ENCODE results near the gene ADAM22.

The ADAM22 gene

GRCh38 chr7:87960239-87960638, 26.2 kb downstream of the ADAM22 start:
- no peak for DNase-seq (ENCODE audit: low read depth in 2 of 2)

DNA sequence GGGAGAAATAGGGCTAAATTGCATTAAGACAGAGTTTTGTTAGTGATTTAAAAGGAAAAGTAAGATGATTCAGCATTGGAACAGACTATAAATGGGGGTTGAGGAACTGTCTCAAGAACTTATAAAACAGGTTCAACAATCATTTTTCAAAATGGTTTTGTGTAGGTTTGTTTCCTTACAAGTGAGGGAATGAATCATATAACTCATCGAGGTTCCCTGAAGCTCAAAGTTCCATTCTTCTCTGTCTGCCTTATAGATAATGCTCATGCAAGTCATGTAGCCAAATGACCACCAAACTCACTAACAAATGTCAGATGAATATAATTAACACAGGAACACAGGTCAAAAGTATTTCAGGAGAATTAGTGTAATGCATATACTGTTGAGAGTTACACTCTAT, 27.7 kb downstream of the ADAM22 start:
- DNase-seq (ENCODE audit: low read depth in 2 of 2) = no peak

DNA sequence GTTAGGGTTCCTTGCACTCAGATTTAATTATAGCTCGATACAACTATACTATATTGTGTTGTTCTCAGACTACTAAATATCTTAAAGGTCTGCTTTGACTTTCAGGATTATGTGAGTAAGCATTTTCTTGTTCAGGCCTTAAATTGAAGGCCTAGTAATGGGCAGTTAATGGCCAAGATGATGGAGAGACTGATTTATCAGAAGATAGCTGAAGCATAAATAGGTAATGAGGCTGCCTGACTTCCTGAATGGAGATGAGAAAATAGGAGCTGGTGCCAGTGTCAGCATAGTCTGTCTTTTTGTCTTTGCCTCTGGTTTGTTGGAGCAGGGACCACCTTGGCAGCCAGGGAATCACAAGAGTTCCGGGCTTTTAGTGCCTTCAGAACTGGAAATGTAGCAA, 32.2 kb downstream of the ADAM22 start:
- DNase-seq (ENCODE audit: low read depth in 2 of 2) = no peak

GRCh38 chr7:87968021-87968420, 34.0 kb downstream of the ADAM22 start:
- DNase-seq (ENCODE audit: low read depth in 2 of 2) = no peak

DNA sequence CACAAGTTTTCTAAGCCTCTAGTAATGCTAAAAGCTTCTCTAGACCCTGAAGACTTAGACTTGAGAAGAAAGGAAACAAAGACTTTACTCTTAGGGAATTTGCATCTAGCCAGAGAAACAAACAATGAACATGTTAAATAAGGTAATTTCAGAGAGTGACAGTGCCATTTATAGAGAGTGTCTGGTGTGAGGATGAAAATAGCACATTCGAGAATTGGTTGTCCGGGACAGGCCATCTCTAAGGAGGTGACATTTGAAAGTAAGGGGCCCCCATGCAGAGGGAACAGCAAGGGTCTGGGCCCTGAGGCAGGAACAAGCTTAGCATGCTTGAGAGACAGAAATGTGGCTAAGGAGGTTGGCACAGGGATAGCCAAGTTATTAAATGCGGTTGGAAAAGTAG, 48.1 kb downstream of the ADAM22 start:
- no peak for DNase-seq (ENCODE audit: low read depth in 2 of 2)

DNA sequence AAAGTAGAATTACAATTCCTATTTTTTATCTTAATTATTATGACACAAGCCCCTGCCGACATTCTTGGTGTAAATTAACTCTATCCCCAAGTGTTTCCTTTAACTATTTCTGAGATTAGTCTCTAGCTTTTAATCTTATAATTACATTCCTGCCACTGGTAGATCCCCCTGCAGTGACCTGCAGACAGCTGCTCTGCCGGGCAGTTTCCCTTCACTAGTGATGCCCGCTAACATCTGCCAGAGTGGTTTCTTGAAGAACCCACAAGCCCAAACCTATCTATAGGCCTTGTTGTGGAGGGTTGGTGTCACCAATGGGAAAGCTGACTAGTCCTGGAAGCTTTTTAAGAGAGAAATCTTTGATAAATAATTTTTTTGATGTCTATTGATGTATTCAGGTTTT, 50.0 kb downstream of the ADAM22 start:
- no peak for DNase-seq (ENCODE audit: low read depth in 2 of 2)

- DNase-seq (ENCODE audit: low read depth in 2 of 2) = no peak
Measured at GRCh38 chr7:87993269-87993668, 59.2 kb downstream of the ADAM22 start.

- DNase-seq (ENCODE audit: low read depth in 2 of 2) = no peak
Measured at GRCh38 chr7:87999261-87999660, 65.2 kb downstream of the ADAM22 start.

DNA sequence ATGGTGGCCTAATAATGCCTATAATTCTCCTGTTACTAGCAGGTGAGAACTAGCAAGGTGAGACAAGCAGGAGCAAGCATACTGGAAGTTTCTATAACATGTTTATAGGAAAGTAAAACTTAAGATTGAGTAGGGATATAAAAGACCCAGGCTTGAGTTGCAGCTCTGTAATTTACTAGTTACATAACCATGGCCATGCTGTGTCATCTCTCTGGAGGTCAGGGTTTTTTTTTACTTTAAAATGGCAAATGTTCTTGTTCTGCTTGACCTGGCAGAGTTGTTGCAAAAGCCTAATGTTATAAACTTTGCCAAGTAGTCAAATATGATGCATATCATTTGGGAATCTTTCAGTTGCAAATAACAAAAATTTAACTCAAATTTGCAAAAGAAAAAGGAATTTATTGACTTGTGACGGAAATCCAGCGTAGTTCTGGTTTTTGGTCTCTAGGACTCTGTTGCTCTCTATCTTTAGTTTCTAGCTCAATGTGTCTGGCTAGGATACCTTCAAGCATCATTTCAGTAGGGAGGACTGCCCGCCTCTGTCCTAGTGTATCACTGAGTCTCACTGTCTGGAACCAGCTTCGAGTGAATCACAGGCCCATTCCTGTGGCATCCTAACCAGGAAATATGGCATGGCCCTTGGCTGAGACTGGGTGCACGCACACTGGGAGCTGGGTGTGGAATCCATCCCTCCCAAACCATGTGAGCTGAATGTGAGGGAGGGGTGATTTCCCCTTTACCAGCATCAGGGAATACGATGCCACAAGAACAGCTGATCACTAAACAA, 67.9 kb downstream of the ADAM22 start:
- DNase-seq (ENCODE audit: low read depth in 2 of 2) = no peak

- DNase-seq (ENCODE audit: low read depth in 2 of 2) = no peak
Measured at GRCh38 chr7:88002617-88003016, 68.6 kb downstream of the ADAM22 start.

- DNase-seq (ENCODE audit: low read depth in 2 of 2) = no peak
Measured at GRCh38 chr7:88003581-88003980, 69.5 kb downstream of the ADAM22 start.

GRCh38 chr7:88005191-88005590, 71.1 kb downstream of the ADAM22 start:
- no peak for DNase-seq (ENCODE audit: low read depth in 2 of 2)

GRCh38 chr7:88009651-88010050, 75.6 kb downstream of the ADAM22 start:
- DNase-seq (ENCODE audit: low read depth in 2 of 2) = no peak

DNA sequence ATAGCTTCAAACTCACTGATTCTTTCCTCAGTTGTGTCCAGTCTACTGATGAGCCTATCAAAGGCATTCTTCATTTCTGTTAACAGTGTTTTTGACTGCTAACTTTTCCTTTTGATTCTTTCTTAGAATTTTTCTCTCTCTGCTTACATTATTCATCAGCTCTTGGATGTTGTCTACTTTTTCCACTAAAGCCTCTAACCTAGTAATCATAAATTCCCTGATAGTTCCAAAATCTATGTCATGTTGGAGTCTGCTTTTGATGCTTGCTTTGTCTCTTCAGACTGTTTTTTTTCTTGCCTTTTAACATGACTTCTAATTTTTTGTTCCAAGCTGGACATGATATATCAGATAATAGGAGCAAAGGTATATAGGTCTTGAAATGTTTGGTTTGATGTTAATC, 78.0 kb downstream of the ADAM22 start:
- DNase-seq (ENCODE audit: low read depth in 2 of 2) = no peak

DNA sequence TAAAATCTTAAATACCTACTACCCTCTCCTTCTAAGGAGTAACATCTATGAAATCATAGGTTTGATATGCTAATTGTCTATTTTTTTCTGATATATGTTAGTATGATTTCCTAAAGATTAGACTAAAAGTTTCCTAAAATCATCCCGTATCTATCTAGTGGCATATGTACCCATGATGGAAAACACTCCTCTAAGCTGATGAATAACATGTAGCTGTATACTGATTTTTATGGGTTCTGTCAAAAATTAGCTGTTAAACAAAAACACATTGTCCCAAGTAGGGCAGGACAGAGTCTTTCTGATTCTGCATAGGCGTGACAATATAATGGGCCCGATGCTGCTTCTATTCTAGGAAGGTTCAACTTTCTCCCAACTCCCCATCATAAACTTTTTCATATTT, 79.9 kb downstream of the ADAM22 start:
- DNase-seq (ENCODE audit: low read depth in 2 of 2) = no peak

DNA sequence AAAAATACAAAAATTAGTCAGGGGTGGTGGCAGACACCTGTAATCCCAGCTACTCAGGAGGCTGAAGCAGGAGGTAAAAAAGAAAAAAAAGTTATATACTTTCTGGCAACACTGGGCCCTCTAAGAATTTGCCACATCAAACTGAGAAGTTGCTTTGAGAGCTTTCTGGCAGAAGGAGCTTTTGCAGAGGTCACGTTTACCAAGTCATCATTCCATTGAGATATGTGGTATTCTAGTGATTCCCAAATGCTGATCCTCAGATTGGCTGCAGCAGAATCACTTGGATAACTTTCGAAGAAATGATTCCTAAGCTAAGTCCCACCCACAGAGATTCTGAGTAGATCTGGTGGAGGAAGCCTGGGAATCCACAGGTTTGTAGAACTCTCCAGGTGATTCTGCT, 80.5 kb downstream of the ADAM22 start:
- DNase-seq (ENCODE audit: low read depth in 2 of 2) = no peak

DNA sequence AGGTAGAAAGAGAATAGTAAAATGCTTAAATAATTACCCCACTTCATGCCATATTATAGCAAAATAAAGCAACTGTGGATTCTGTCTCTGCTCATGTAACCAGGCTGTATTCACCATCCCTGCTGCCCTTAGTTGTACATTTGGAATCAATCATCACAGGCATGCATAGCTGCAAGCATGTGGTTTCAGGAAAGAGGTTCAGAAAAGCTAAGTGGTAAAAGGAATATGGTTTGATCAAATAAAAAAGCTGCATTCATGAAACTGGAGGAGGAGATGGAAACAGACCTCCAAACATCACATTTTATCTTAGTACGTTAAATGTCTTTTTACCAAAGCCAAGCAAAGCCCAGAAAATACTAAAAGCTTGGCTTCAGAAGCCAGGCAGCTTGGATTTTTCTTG, 81.3 kb downstream of the ADAM22 start:
- DNase-seq (ENCODE audit: low read depth in 2 of 2) = no peak

GRCh38 chr7:88018501-88018900, 84.5 kb downstream of the ADAM22 start:
- DNase-seq (ENCODE audit: low read depth in 2 of 2) = no peak

GRCh38 chr7:88020953-88021665, 87.1 kb downstream of the ADAM22 start:
- no peak for DNase-seq (ENCODE audit: low read depth in 2 of 2)

GRCh38 chr7:88027724-88028123, 93.7 kb downstream of the ADAM22 start:
- DNase-seq (ENCODE audit: low read depth in 2 of 2) = no peak

- no peak for DNase-seq (ENCODE audit: low read depth in 2 of 2)
Measured at GRCh38 chr7:88034083-88034695, 100.1 kb downstream of the ADAM22 start.

GRCh38 chr7:88037050-88037449, 103.0 kb downstream of the ADAM22 start:
- no peak for DNase-seq (ENCODE audit: low read depth in 2 of 2)

DNA sequence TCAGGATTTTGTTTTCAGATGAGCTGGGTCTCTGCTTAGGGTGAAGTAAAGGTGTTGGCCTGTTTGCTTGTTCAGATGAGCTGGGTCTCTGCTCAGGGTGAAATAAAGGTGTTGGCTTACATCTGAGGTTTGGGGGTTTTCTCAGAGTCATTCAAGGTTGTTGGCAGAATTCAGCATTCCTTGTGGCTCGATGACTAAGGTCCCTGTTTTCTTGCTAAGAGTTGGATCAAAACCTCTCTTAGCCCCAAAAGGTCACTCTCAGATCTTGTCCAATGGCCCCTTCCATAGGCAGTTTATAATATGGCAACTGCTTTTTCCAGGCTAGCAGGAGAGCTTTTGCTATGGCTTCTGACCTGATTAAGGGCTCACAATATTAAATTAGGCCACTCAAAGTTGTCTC, 106.6 kb downstream of the ADAM22 start:
- no peak for DNase-seq (ENCODE audit: low read depth in 2 of 2)
